ENCODE results near the gene YARS1. TPM values are rescaled to one million over a fixed set of nuclear protein-coding genes. Genes with fewer than 3 reads are reported as not detected.

Gene YARS1
- total RNA-seq, 2 donors from 2014 or later = 217 to 236 TPM

Other genes starting within 250 kb of the YARS1 start
- gene ZBTB8OS, start 166.8 kb downstream of the YARS1 start, total RNA-seq = 10 to 100 TPM; 53.2 to 58.5 TPM
- gene RBBP4, start 166.2 kb downstream of the YARS1 start, total RNA-seq = 100 to 1,000 TPM; 346 to 359 TPM
- not detected for gene SYNC, start 114.6 kb downstream of the YARS1 start, total RNA-seq
- 10 to 100 TPM; 41.5 to 73.0 TPM for gene S100PBP, start 295 bp upstream of the YARS1 start, total RNA-seq
- not detected for gene FNDC5, start 53.6 kb upstream of the YARS1 start, total RNA-seq
- under 1 TPM; 0.35 to 0.87 TPM for gene HPCA, start 69.1 kb upstream of the YARS1 start, total RNA-seq
- gene TMEM54, start 84.0 kb upstream of the YARS1 start, total RNA-seq = 1 to 10 TPM in 1 of 2 donors, not detected in 1; 1.6 TPM
- gene RNF19B, start 147.5 kb upstream of the YARS1 start, total RNA-seq = 10 to 100 TPM; 11.5 to 31.6 TPM
- 100 to 1,000 TPM; 257 to 425 TPM for gene AK2, start 219.5 kb upstream of the YARS1 start, total RNA-seq

Data from activated naive CD4-positive, alpha-beta T cell treated with anti-CD3 and anti-CD28 coated beads, Interleukin-2, amount 50 U/mL, for 72 hours (primary cell).